DOHH2 (cell line): ENCODE measurements around the gene CHERP.

ENCODE experiments used
- H3F3A ChIP-seq: fragments of 200-600 bp; sonication (generic), shearing (Covaris generic); 2 replicates; pipeline ENCODE4 v1.6.0; 2016; ENCODE audit warnings: antibody characterized with exemption, mild to moderate bottlenecking; ENCODE audit not compliant: control insufficient read depth, insufficient read depth
- H3K27ac ChIP-seq: fragments of 200-600 bp; sonication (generic); 2 replicates; pipeline ENCODE4 v1.5.1; 2014; ENCODE audit warnings: low read depth, mild to moderate bottlenecking, low read length, moderate library complexity
- H3K27me3 ChIP-seq: fragments of 200-600 bp; sonication (generic); 2 replicates; pipeline ENCODE4 v1.6.1; 2014; ENCODE audit warnings: mild to moderate bottlenecking, low read length, mixed read lengths; ENCODE audit not compliant: control insufficient read depth
- H3K36me3 ChIP-seq: fragments of 200-600 bp; sonication (generic); 2 replicates; pipeline ENCODE4 v1.6.1; 2014; ENCODE audit warnings: mild to moderate bottlenecking, low read length, moderate library complexity, mixed read lengths; ENCODE audit not compliant: control insufficient read depth
- H3K4me1 ChIP-seq: fragments of 200-600 bp; sonication (generic); 2 replicates; pipeline ENCODE4 v1.6.1; 2014; ENCODE audit warnings: mild to moderate bottlenecking, low read length, mixed read lengths; ENCODE audit not compliant: control insufficient read depth
- H3K4me2 ChIP-seq: fragments of 200-600 bp; sonication (generic); 2 replicates; pipeline ENCODE4 v1.6.0; 2014; ENCODE audit warnings: mild to moderate bottlenecking, low read length, moderate library complexity
- H3K4me3 ChIP-seq: fragments of 200-600 bp; sonication (generic); 2 replicates; pipeline ENCODE4 v1.5.1; 2014; ENCODE audit warnings: mild to moderate bottlenecking, low read length, mixed read lengths
- H3K79me2 ChIP-seq: fragments of 200-600 bp; sonication (generic); 2 replicates; pipeline ENCODE4 v1.6.1; 2014; ENCODE audit warnings: mild to moderate bottlenecking, low read length, mixed read lengths; ENCODE audit not compliant: control insufficient read depth
- H3K9me2 ChIP-seq: fragments of 200-600 bp; sonication (generic); replicated peaks from 2 replicates; pipeline ENCODE4 v1.6.1; 2014; ENCODE audit warnings: mild to moderate bottlenecking, low read length, mixed read lengths; ENCODE audit not compliant: control insufficient read depth
- H3K9me3 ChIP-seq: fragments of 200-600 bp; sonication (generic); 2 replicates; pipeline ENCODE4 v1.6.1; 2014; ENCODE audit warnings: antibody characterized with exemption, low read length, mixed read lengths; ENCODE audit not compliant: control insufficient read depth, insufficient read depth
- H4K20me1 ChIP-seq: fragments of 200-600 bp; sonication (generic); 2 replicates; pipeline ENCODE4 v1.6.0; 2014; ENCODE audit warnings: low read depth, mild to moderate bottlenecking, antibody characterized with exemption, low read length, moderate library complexity; ENCODE audit not compliant: control insufficient read depth, insufficient read depth
- CTCF ChIP-seq: fragments of 200-600 bp; sonication (generic); IDR thresholded peaks from one replicate; pipeline ENCODE4 v1.5.1; 2014; ENCODE audit warnings: antibody characterized with exemption, mild to moderate bottlenecking, low read depth, low read length; ENCODE audit not compliant: poor library complexity, severe bottlenecking
- EZH2phosphoT487 ChIP-seq: fragments of 200-600 bp; sonication (generic); IDR thresholded peaks from 2 replicates; pipeline ENCODE4 v1.6.1; 2017; ENCODE audit warnings: borderline replicate concordance, mild to moderate bottlenecking, antibody characterized with exemption, low read length, moderate library complexity, mixed read lengths

The CHERP gene

GRCh38 chr19:16586477-16586871 is 44.2 kb upstream of the CHERP start:
- Histone ChIP-seq H3K79me2 (peaks cover 95% of the 10 kb centered on the region), H3K4me1 (peaks cover 97% of the 10 kb centered on the region), H3K27ac (peak overlapping the region; percentile 96), H3K4me3 (peak overlapping the region; percentile 78), H3K9me3 (no peaks in the 10 kb centered on the region), H3K9me2 (no peaks in the 10 kb centered on the region), H3F3A (peaks cover 50% of the 10 kb centered on the region), H3K27me3 (no peaks in the 10 kb centered on the region), H3K4me2 (peak overlapping the region; percentile 96), H4K20me1 (0 out of 2 replicates have a peak, but pooled peaks cover 8% of the 10 kb centered on the region), H3K36me3 (peaks cover 43% of the 10 kb centered on the region)
- TF ChIP-seq EZH2phosphoT487 (no peak), CTCF (no peak)

GRCh38 chr19:16585808-16586476 is 43.7 kb upstream of the CHERP start:
- 0 out of 2 replicates have a peak, but pooled peaks cover 4% of the 10 kb centered on the region for H4K20me1 ChIP-seq
- peaks cover 47% of the 10 kb centered on the region for H3K36me3 ChIP-seq
- H3K27ac ChIP-seq, result peak overlapping the region; percentile 96
- H3K4me3 ChIP-seq, result peak overlapping the region; percentile 78
- H3F3A ChIP-seq, result peaks cover 50% of the 10 kb centered on the region
- peaks cover 95% of the 10 kb centered on the region for H3K79me2 ChIP-seq
- H3K4me2 ChIP-seq, result peak overlapping the region; percentile 96
- H3K27me3 ChIP-seq, result no peaks in the 10 kb centered on the region
- no peaks in the 10 kb centered on the region for H3K9me2 ChIP-seq
- peaks cover 93% of the 10 kb centered on the region for H3K4me1 ChIP-seq
- no peaks in the 10 kb centered on the region for H3K9me3 ChIP-seq
- TF ChIP-seq CTCF (no peak), EZH2phosphoT487 (no peak)

- H3K27ac ChIP-seq, result peak overlapping the region; percentile 96
- H3K4me1 ChIP-seq, result peaks cover 87% of the 10 kb centered on the region
- H4K20me1 ChIP-seq, result 0 out of 2 replicates have a peak, but pooled peaks cover 4% of the 10 kb centered on the region
- peak overlapping the region; percentile 96 for H3K4me2 ChIP-seq
- TF ChIP-seq CTCF, result no peak
- TF ChIP-seq EZH2phosphoT487, result no peak
- no peaks in the 10 kb centered on the region for H3K9me2 ChIP-seq
- H3F3A ChIP-seq, result peaks cover 45% of the 10 kb centered on the region
- peak overlapping the region; percentile 78 for H3K4me3 ChIP-seq
- no peaks in the 10 kb centered on the region for H3K27me3 ChIP-seq
- peaks cover 50% of the 10 kb centered on the region for H3K36me3 ChIP-seq
- peaks cover 96% of the 10 kb centered on the region for H3K79me2 ChIP-seq
- no peaks in the 10 kb centered on the region for H3K9me3 ChIP-seq
These were observed 43.0 kb upstream of the CHERP start for GRCh38 chr19:16585094-16585801.
